HCT116 (cell line): Measurements from ENCODE around the gene HMCN1. TPM values are rescaled to one million over a fixed set of nuclear protein-coding genes. Genes with fewer than 3 reads are reported as not detected.

Experiments
- ATAC-seq: fragments of 200-7000 bp; cut with Tn5 transposase; 2 replicates; pipeline ENCODE4 v1.9.1; 2020; ENCODE audit warnings: mild to moderate bottlenecking, moderate library complexity
- BruUV-seq: library from RNA; stranded (reverse); fragments of 400-500 nt; replicated peaks from 2 replicates; lab custom pipeline; 2021; lab: Mats Ljungman, UMichigan
- CTCF ChIA-PET: fragments of 300-600 bp; sonication (Branson Sonifier 250); formaldehyde crosslinking; loops from one replicate; lab custom pipeline; 2021; ENCODE audit warnings: antibody characterized with exemption; lab: Charles Lee
- POLR2A ChIA-PET: fragments of 300-600, 350-600 bp; sonication (Branson Sonifier 250); formaldehyde crosslinking; loops from one replicate; lab custom pipeline; 2021; ENCODE audit warnings: antibody characterized with exemption; lab: Charles Lee
- RAD21 ChIA-PET, 2 experiments: fragments of 300-600 bp; sonication (Branson Sonifier 250); formaldehyde crosslinking; loops; one replicate each; lab custom pipeline; 2023; ENCODE audit warnings: low total read pairs in 2 of 2; ENCODE audit not compliant: uncharacterized antibody in 2 of 2, unreplicated experiment in 2 of 2, low non-redundant PET in 1 of 2; lab: Charles Lee
- DNase-seq: peaks from one replicate; pipeline ENCODE4 v3.0.0-alpha.2; 2010; ENCODE audit warnings: low read depth, low spot score
- H2AFZ ChIP-seq: fragments of 200-600 bp; shearing (Covaris generic), sonication (generic); 2 replicates; pipeline ENCODE4 v1.6.1; 2017; ENCODE audit warnings: low read depth, mixed run types, mixed read lengths, antibody characterized with exemption, low read length; ENCODE audit not compliant: poor library complexity, severe bottlenecking
- H3K27ac ChIP-seq: 2 replicates; pipeline ENCODE4 v1.5.1; 2012; ENCODE audit warnings: low read depth, low read length
- H3K27me3 ChIP-seq: fragments of 200-600 bp; sonication (generic); 2 replicates; pipeline ENCODE4 v1.6.1; 2016; ENCODE audit warnings: mixed run types, low read length, mixed read lengths; ENCODE audit not compliant: insufficient read depth
- H3K36me3 ChIP-seq, 2 experiments: fragments of 200-500 bp in 1 of 2; fragments of 200-600 bp in 1 of 2; sonication (Bioruptor generic) in 1 of 2; sonication (generic) in 1 of 2; 2 replicates each; pipeline versions ENCODE4 v1.5.1 to v1.6.1; 2014 to 2016; ENCODE audit warnings: low read length in 2 of 2, inconsistent platforms in 1 of 2, mixed read lengths in 1 of 2, mixed run types in 1 of 2; ENCODE audit not compliant: insufficient read depth in 2 of 2, control insufficient read depth in 1 of 2
- H3K4me1 ChIP-seq, 2 experiments: fragments of 200-600 bp in 1 of 2; sonication (generic) in 1 of 2; 2 replicates each; pipeline versions ENCODE4 v1.5.1 to v1.6.1; 2012 to 2017; ENCODE audit warnings: low read length in 2 of 2, inconsistent platforms in 1 of 2, mild to moderate bottlenecking in 1 of 2, mixed read lengths in 1 of 2, mixed run types in 1 of 2, moderate library complexity in 1 of 2; ENCODE audit not compliant: insufficient read depth in 2 of 2, control insufficient read depth in 1 of 2
- H3K4me2 ChIP-seq: fragments of 200-600 bp; sonication (generic); 2 replicates; pipeline ENCODE4 v1.6.1; 2017; ENCODE audit warnings: mixed run types, low read length, mixed read lengths
- H3K4me3 ChIP-seq, 2 experiments: fragments of 200-600 bp in 1 of 2; sonication (generic) in 1 of 2; replicated peaks in 1 of 2; 2 replicates each; pipeline ENCODE4 v1.5.1; 2011 to 2016; ENCODE audit warnings: low read length in 2 of 2, control low read depth in 1 of 2, low read depth in 1 of 2, mild to moderate bottlenecking in 1 of 2, mixed read lengths in 1 of 2, mixed run types in 1 of 2
- H3K79me2 ChIP-seq: fragments of 200-600 bp; sonication (generic); 2 replicates; pipeline ENCODE4 v1.6.1; 2017; ENCODE audit warnings: mild to moderate bottlenecking, mixed run types, low read length, moderate library complexity, mixed read lengths; ENCODE audit not compliant: insufficient read depth
- H3K9ac ChIP-seq: fragments of 200-600 bp; sonication (generic); 2 replicates; pipeline ENCODE4 v1.6.1; 2016; ENCODE audit warnings: low read length, mixed read lengths
- H3K9me2 ChIP-seq: fragments of 200-600 bp; sonication (generic), shearing (Covaris generic); 2 replicates; pipeline ENCODE4 v1.6.1; 2017; ENCODE audit warnings: mixed run types, mild to moderate bottlenecking, moderate library complexity; ENCODE audit not compliant: insufficient read depth
- H3K9me3 ChIP-seq, 2 experiments: fragments of 200-500 bp in 1 of 2; fragments of 200-600 bp in 1 of 2; sonication (Bioruptor generic) in 1 of 2; sonication (generic) in 1 of 2; 2 replicates each; pipeline ENCODE4 v1.6.1; 2014 to 2017; ENCODE audit warnings: low read length in 2 of 2, mixed read lengths in 2 of 2, inconsistent platforms in 1 of 2, low read depth in 1 of 2, mild to moderate bottlenecking in 1 of 2, mixed run types in 1 of 2, moderate library complexity in 1 of 2; ENCODE audit not compliant: control insufficient read depth in 1 of 2, insufficient read depth in 1 of 2
- H4K20me1 ChIP-seq: fragments of 200-600 bp; sonication (generic), shearing (Covaris generic); 2 replicates; pipeline ENCODE4 v1.6.1; 2017; ENCODE audit warnings: mixed run types, mild to moderate bottlenecking, moderate library complexity; ENCODE audit not compliant: insufficient read depth
- ATF3 ChIP-seq: IDR thresholded peaks from 2 replicates; pipeline ENCODE4 v1.6.1; 2012
- CBX3 ChIP-seq: IDR thresholded peaks from 2 replicates; pipeline ENCODE4 v1.6.1; 2012; ENCODE audit warnings: low read depth
- CEBPB ChIP-seq: IDR thresholded peaks from 2 replicates; pipeline ENCODE4 v1.6.1; 2012; ENCODE audit warnings: low read depth
- ELF1 ChIP-seq: IDR thresholded peaks from 2 replicates; pipeline ENCODE4 v1.6.1; 2012; ENCODE audit warnings: low read depth, borderline replicate concordance
- POLR2A ChIP-seq: IDR thresholded peaks from 2 replicates; pipeline ENCODE4 v1.7.0; 2011; ENCODE audit warnings: borderline replicate concordance; ENCODE audit not compliant: insufficient read depth, insufficient read length; ENCODE audit errors: extremely low read depth
- RAD21 ChIP-seq: IDR thresholded peaks from 2 replicates; pipeline ENCODE4 v1.6.1; 2012; ENCODE audit warnings: low read depth, mild to moderate bottlenecking
- ZFX ChIP-seq: fragments of 450-650 bp; IDR thresholded peaks from 2 replicates; pipeline ENCODE4 v1.6.1; 2017
- intact Hi-C: fragments of 100-400 bp; cut with micrococcal nuclease; formaldehyde crosslinking; loops from 2 replicates; pipeline ENCODE4 v1.10.0; 2022
- total RNA-seq: library from RNA; stranded (reverse); gene quantifications from one replicate; pipeline ENCODE4 v1.2.1, GENCODE V29; 2021; ENCODE audit not compliant: unreplicated experiment

The HMCN1 gene
- total RNA-seq, 1 experiment from 2014 or later, result 0.59 TPM

GRCh38 chr1:185786524-185786923, 52.3 kb downstream of the HMCN1 start:
- Histone ChIP-seq H4K20me1 (no peaks in the 10 kb centered on the region), H3K4me1 (no peaks in the 10 kb centered on the region), H3K27me3 (no peaks in the 10 kb centered on the region), H3K4me2 (no peak overlapping the region), H3K9ac (no peak overlapping the region), H3K4me3 (no peak overlapping the region), H2AFZ (no peak overlapping the region), H3K79me2 (no peaks in the 10 kb centered on the region), H3K9me3 (no peaks in the 10 kb centered on the region), H3K36me3 (no peaks in the 10 kb centered on the region), H3K9me2 (no peaks in the 10 kb centered on the region), H3K27ac (no peak overlapping the region)
- POLR2A ChIA-PET, result no interaction called here
- CTCF ChIA-PET, result no interaction called here
- TF ChIP-seq CEBPB, result no peak
- TF ChIP-seq CBX3, result no peak
- TF ChIP-seq ATF3, result no peak
- no peak for TF ChIP-seq POLR2A
- no peak for TF ChIP-seq ELF1
- TF ChIP-seq RAD21, result no peak
- BruUV-seq, result no TSS peak
- ATAC-seq (no peak), DNase-seq (no peak)
- RAD21 ChIA-PET, result no interaction called here
- intact Hi-C loops, result no loop called here

- no peak overlapping the region for H2AFZ ChIP-seq
- H3K9me2 ChIP-seq, result no peaks in the 10 kb centered on the region
- no peak overlapping the region for H3K4me3 ChIP-seq
- no peaks in the 10 kb centered on the region for H3K27me3 ChIP-seq
- H4K20me1 ChIP-seq, result no peaks in the 10 kb centered on the region
- no TSS peak for BruUV-seq
- POLR2A ChIA-PET, result no interaction called here
- RAD21 ChIA-PET, result no interaction called here
- no peak overlapping the region for H3K9ac ChIP-seq
- no peaks in the 10 kb centered on the region for H3K79me2 ChIP-seq
- H3K27ac ChIP-seq, result no peak overlapping the region
- no peak for ATAC-seq
- CTCF ChIA-PET, result no interaction called here
- intact Hi-C loops, result no loop called here
- H3K36me3 ChIP-seq, result no peaks in the 10 kb centered on the region
- H3K4me2 ChIP-seq, result no peak overlapping the region
- DNase-seq, result no peak
- H3K4me1 ChIP-seq, result no peaks in the 10 kb centered on the region
- H3K9me3 ChIP-seq, result no peaks in the 10 kb centered on the region
- no peak for TF ChIP-seq ZFX
- TF ChIP-seq, all 23 proteins: peak for 0
Observed at GRCh38 chr1:185787238-185787637, 53.0 kb downstream of the HMCN1 start.
